ENCODE data around the gene ITPRIPL1.

The ITPRIPL1 gene

DNA sequence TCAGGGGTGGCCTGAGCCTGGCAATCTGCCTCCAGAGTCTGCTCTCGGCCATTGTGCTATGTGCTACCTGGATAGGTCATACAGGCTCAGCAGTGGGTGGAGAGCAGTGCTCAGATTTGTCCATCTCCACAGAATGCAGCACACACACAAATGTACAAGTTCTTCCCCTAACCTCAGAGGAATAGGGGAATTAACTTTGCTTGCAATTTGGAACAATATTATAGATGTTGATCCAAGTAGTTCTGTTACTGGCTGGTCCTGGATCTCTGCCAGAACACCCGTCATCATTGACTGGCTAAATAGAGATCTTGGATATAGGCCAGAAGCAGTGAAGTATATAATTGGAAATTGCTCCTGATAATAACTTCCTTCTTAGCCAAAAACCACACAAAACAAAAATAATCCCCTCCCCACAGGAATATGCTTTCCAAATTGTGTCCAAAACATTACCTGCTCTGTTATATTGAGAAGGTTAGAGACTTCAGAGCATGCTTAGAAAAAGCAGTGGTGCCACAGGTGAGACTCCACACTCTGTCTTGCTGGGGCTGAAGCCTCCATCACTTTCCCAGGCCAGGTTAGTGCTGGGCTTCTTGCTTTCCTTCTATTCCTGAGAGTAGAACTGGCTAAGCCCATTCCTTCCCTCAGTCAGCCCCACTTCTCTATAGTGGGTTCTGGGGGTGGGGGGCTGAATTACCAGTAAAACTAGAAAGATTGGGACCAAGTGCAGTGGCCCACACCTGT is 49.3 kb downstream of the ITPRIPL1 start:
- DNase-seq: peak; percentile 32
- TF ChIP-seq, protein P1, sequence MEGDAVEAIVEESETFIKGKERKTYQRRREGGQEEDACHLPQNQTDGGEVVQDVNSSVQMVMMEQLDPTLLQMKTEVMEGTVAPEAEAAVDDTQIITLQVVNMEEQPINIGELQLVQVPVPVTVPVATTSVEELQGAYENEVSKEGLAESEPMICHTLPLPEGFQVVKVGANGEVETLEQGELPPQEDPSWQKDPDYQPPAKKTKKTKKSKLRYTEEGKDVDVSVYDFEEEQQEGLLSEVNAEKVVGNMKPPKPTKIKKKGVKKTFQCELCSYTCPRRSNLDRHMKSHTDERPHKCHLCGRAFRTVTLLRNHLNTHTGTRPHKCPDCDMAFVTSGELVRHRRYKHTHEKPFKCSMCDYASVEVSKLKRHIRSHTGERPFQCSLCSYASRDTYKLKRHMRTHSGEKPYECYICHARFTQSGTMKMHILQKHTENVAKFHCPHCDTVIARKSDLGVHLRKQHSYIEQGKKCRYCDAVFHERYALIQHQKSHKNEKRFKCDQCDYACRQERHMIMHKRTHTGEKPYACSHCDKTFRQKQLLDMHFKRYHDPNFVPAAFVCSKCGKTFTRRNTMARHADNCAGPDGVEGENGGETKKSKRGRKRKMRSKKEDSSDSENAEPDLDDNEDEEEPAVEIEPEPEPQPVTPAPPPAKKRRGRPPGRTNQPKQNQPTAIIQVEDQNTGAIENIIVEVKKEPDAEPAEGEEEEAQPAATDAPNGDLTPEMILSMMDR (IDR thresholded peaks at IDR 0.05; ENCODE audit: low read depth, low read length, missing control alignments): no peak
- Histone ChIP-seq H3K36me3 (replicated peaks) (no peaks in the 10 kb centered on the region), H3K4me3 (ENCODE audit: low read depth, low read length) (no peak overlapping the region), H3K27me3 (replicated peaks) (no peaks in the 10 kb centered on the region), H3K27ac (no peak overlapping the region)
- in situ Hi-C loops (cut with HindIII; ENCODE audit: low pct_ligation_motif_present, low sequenced_read_pairs): no loop called here
